Uterus (tissue), 2 donors: Measurements from ENCODE around the gene DPEP1.

ENCODE experiments used
- POLR2A ChIP-seq, 2 donors: fragments of 450-650 bp; IDR thresholded peaks; one replicate each; pipeline ENCODE4 v1.6.1; 2016; ENCODE audit warnings: antibody characterized with exemption in 2 of 2, mild to moderate bottlenecking in 1 of 2, moderate library complexity in 1 of 2
- TF ChIP-seq, protein P1 (sequence below), 4 experiments: fragments of 200-600 bp in 2 of 4; fragments of 450-650 bp in 2 of 4; sonication (generic) in 2 of 4; IDR thresholded peaks; one replicate each; pipeline ENCODE4 v1.5.1; 2016 to 2019; ENCODE audit warnings: antibody characterized with exemption in 4 of 4, mild to moderate bottlenecking in 2 of 4, moderate library complexity in 1 of 4

DNA sequence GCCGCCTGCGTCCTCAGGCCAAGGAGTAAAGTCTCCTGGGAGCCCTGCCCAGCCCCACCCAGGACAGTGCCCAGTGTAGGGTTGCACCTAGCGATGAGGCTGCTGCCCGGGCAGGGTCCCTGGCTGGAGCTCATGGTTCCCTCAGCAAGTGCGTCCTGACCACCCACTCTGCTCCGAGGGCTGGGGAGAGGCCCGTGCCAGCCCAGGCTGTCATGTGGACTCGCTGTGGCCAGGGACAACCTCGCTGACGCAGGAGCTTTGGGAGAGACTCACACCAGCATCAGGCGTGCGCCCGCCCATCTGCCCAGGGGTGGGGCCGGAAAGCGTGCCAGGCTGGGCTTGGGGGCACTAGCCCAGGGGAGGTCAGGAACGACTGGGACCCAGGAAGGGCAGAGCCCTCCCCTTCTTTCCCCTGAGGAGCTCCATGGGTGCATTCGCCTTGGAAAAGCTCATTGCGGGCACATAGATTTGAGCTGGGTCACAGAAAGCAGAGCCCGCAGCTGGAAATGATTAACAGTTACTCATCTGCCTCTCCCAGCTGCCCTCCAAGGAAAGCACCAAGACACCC is 19.7 kb downstream of the DPEP1 start:
- TF ChIP-seq, protein P1, sequence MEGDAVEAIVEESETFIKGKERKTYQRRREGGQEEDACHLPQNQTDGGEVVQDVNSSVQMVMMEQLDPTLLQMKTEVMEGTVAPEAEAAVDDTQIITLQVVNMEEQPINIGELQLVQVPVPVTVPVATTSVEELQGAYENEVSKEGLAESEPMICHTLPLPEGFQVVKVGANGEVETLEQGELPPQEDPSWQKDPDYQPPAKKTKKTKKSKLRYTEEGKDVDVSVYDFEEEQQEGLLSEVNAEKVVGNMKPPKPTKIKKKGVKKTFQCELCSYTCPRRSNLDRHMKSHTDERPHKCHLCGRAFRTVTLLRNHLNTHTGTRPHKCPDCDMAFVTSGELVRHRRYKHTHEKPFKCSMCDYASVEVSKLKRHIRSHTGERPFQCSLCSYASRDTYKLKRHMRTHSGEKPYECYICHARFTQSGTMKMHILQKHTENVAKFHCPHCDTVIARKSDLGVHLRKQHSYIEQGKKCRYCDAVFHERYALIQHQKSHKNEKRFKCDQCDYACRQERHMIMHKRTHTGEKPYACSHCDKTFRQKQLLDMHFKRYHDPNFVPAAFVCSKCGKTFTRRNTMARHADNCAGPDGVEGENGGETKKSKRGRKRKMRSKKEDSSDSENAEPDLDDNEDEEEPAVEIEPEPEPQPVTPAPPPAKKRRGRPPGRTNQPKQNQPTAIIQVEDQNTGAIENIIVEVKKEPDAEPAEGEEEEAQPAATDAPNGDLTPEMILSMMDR (IDR thresholded peaks at IDR 0.05) = no peak
- no peak for TF ChIP-seq POLR2A (IDR thresholded peaks at IDR 0.05)
